Activated CD4-positive, alpha-beta T cell treated with anti-CD3 and anti-CD28 coated beads, Interleukin-10, Interleukin-2, amounts not matched to agents 100 ng/mL and 50 ng/mL, durations not matched to agents 16 hours and 8 hours (primary cell): ENCODE results near the gene FAM89B.
"Not testable (repeated sequence)": the region's sequence is repeated elsewhere in the genome, so short reads cannot be mapped to it uniquely, and the experiment has no call there.

Experiments used
- DNase-seq: peaks from one replicate; pipeline ENCODE4 v3.0.0-alpha.2; 2020

The FAM89B gene

DNA sequence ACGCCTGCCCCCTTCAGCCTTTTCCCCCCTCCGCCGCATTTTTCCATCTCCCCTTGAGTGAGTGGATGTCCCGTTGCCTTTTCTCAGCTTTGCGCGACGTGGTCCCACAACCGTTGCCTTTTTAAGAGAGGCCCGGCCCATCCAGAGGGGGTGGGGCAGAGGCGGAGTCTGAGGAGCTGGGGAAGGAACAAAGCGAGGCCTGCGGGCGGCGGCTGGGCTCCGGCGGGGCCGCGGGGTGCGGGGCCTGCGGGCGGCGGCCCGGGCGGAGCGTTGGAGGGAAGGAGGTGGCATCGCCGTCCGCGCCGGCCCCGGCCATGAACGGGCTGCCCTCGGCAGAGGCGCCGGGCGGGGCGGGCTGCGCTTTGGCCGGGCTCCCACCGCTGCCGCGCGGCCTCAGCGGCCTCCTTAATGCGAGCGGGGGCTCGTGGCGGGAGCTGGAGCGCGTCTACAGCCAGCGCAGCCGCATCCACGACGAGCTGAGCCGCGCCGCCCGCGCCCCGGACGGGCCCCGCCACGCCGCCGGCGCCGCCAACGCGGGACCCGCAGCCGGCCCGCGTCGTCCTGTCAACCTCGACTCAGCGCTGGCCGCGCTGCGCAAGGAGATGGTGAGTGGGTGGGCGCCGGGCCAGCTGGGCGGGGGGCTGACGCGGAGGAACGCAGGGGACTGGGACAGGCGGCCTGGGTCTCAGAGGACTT lies at the start of gene FAM89B:
TSS of gene FAM89B (plus strand) at position 183 of the 696 bp plus-strand sequence. CDS start at position 315, 132 bp downstream.
- DNase-seq: peak; percentile 91

GRCh38 chr11:65522718-65523630 lies 49.4 kb upstream of the FAM89B start:
- peak; percentile 41 for DNase-seq

GRCh38 chr11:65523631-65523968 lies 48.7 kb upstream of the FAM89B start:
- not testable (repeated sequence) for DNase-seq

- no peak for DNase-seq
These were observed 48.2 kb upstream of the FAM89B start for GRCh38 chr11:65524014-65524740.

DNA sequence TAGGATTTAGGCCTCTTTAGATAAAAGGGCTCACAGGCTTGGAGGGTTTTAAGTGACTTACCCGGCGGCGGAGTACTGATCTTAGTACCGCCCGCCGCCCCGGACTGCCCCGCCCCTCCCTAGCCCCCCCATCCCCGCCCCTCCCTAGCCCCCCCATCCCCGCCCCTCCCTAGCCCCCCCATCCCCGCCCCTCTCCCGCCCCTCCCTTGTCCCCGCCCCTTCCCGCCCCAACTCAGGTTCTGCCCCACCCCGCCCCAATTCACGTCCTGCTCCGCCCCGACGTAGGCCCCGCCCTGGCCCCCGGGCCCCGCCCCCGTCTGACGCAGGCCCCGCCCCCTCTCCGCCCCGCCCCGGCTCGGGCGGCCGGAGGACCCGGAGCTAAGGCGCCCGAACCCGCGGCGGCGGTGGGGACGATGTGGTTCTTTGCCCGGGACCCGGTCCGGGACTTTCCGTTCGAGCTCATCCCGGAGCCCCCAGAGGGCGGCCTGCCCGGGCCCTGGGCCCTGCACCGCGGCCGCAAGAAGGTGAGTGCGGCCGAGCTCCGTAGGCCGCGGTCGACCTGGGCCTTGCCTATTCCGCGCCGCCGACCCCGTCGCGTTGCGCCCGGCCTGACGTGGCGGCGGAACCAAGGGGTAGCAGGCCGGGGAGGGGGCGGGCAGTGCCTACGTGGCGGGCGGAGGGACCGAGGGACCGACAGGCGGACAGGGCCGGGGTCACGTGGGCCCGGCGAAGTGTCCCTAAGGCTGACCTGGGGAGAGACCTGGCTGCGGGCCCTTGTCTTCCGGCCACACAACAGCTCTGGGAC lies 47.4 kb upstream of the FAM89B start, which contains the start of gene SCYL1:
TSS of gene SCYL1 (plus strand) at position 343 of the 805 bp plus-strand sequence. CDS start at position 414, 71 bp downstream.
- DNase-seq: peak; percentile 86

DNA sequence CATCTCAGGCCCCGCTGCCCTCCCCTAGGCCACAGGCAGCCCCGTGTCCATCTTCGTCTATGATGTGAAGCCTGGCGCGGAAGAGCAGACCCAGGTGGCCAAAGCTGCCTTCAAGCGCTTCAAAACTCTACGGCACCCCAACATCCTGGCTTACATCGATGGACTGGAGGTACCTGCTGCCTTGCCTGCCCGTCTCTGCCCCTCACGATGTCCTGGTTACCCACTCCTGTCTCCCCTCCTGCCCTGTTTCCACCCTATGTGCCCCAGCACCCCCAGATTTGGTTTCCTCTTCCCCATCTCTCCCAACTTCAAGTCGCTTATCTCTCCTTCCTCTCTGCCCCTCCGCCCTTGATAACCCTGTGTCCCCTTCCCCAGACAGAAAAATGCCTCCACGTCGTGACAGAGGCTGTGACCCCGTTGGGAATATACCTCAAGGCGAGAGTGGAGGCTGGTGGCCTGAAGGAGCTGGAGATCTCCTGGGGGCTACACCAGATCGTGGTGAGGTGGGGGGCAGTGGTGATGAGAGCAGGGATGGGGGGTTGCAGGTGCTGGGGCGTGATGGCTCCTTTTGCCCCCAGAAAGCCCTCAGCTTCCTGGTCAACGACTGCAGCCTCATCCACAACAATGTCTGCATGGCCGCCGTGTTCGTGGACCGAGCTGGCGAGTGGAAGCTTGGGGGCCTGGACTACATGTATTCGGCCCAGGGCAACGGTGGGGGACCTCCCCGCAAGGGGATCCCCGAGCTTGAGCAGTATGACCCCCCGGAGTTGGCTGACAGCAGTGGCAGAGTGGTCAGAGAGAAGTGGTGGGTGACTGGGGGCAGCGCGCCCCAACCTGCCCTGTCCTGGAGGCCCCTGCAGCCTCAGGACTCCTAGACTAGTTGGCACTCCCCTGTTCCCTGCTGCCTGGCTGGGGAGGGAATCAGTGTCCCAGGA lies 46.5 kb upstream of the FAM89B start:
- DNase-seq: no peak

DNA sequence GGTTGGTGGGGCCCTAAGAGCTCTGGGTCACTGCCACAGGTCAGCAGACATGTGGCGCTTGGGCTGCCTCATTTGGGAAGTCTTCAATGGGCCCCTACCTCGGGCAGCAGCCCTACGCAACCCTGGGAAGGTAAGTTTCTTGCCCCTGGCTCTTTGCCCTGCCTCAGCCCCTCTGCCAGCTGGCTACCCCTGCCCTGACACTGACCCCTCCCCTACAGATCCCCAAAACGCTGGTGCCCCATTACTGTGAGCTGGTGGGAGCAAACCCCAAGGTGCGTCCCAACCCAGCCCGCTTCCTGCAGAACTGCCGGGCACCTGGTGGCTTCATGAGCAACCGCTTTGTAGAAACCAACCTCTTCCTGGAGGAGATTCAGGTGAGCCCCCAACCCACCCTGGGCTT lies 45.6 kb upstream of the FAM89B start:
- DNase-seq: no peak

DNA sequence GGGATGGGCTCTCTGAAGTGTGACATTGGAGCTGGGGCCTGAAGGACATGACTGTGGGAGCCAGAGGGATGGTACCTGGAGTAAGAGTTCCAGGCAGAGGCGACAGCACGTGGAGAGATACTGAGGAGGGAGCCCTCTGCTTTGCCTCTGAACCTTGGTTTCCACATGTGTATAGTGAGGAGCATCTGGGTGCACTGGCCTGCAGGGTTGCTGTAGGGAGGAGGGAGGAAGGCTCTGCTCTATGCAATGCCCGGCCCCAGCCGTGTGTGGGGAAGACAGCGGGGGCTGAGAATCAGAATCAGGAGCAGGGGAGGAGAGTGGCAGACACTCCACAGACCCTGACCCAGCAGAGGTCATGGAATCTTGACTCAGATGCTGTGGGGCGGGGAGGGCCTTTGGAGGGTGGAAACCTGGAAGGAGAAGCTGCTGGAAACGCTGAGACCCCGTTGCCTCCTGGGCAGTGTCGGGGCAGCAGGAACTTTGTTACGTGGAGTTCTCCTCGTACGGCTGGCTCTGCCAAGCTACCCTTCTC lies 43.5 kb upstream of the FAM89B start:
- no peak for DNase-seq

- no peak for DNase-seq
These were observed 42.7 kb upstream of the FAM89B start for GRCh38 chr11:65529475-65530156.

- peak; percentile 45 for DNase-seq
These were observed 42.2 kb upstream of the FAM89B start for GRCh38 chr11:65530157-65530496.

DNA sequence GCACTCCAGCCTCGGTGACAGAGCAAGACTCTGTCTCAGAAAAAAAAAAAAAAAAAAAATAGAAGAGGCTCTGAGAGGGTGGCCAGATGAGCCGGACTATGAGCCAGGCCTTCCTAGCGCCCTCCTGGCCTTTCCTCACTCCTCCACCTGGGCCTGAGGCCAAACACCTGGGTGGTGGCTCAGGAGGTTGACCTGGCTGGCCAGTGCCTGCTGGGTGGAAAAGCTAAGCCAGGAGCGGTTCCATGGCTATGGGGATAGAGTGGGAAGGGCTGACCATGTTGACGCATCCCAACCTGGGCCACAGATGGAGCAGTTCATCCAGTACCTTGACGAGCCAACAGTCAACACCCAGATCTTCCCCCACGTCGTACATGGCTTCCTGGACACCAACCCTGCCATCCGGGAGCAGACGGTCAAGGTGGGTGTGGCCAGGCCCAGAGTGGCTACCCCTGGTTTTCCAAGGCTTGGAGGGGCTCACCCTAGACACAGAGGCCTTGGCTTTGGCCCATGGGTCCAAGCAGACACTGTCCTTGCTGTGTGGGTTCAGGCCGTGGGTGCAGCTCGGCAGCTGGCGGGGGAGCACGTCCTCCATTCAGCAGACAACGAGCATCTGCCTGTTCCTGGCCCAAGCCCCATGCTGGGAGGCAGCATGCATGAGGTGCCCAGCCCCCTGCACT lies 39.8 kb upstream of the FAM89B start:
- DNase-seq: no peak

DNA sequence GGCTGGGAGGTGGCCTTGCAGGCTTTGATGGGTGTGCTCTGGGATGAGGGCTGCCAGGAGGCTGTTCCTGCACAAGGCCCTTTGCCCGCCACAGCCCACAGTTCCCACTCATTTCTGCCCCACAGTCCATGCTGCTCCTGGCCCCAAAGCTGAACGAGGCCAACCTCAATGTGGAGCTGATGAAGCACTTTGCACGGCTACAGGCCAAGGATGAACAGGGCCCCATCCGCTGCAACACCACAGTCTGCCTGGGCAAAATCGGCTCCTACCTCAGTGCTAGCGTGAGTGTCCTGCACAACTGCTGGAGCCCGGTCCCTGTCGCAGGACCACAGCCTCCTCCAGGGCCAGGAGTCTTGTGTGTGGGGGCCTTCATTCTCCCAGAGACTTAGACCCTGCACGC lies 37.2 kb upstream of the FAM89B start:
- no peak for DNase-seq

DNA sequence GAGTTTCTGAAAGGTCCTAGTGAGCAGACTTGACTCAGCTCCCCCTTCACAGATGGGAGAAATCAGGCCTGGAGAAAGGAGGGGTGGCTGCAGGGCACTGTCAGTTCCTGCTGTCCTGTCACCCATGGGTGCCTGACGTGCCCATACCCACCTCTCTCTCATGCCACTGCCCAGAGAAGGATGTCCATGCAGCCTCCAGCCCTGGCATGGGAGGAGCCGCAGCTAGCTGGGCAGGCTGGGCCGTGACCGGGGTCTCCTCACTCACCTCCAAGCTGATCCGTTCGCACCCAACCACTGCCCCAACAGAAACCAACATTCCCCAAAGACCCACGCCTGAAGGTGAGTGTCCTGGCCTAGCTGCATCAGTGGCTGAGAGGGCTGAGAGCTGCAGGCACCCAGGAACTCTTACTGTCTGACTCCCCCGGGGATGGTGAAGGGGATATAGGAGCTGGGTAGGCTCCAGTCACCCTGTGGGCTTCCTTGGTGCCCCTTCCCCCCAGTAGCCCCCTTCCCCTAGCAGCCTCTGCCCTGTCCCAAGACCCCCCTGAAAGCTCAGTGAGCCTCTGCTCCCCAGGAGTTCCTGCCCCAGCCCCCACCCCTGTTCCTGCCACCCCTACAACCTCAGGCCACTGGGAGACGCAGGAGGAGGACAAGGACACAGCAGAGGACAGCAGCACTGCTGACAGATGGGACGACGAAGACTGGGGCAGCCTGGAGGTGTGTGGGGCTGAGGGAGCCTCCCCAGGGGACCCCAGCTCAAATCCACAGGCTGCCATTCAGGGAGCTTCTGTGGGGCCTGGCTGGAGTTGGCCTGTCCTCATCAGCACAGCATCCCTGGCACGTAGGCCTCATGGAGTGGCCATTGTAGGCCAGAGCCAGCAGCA lies 35.7 kb upstream of the FAM89B start:
- no peak for DNase-seq

DNA sequence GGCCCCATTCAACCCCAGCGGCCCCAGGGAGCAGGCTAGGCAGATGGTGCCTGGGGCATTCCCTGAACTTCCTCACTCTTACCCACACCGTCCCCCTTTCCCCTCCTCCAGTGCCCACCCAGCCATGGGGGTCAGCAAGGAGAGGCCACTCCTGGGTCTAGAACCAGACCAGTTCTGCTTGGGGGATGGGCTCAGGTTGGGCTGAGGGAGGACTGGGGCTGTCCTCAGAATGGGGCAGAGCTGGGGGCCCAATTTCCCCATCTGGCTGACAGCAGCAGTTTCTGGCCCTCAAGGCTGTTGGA lies 35.1 kb upstream of the FAM89B start:
- DNase-seq: no peak

DNA sequence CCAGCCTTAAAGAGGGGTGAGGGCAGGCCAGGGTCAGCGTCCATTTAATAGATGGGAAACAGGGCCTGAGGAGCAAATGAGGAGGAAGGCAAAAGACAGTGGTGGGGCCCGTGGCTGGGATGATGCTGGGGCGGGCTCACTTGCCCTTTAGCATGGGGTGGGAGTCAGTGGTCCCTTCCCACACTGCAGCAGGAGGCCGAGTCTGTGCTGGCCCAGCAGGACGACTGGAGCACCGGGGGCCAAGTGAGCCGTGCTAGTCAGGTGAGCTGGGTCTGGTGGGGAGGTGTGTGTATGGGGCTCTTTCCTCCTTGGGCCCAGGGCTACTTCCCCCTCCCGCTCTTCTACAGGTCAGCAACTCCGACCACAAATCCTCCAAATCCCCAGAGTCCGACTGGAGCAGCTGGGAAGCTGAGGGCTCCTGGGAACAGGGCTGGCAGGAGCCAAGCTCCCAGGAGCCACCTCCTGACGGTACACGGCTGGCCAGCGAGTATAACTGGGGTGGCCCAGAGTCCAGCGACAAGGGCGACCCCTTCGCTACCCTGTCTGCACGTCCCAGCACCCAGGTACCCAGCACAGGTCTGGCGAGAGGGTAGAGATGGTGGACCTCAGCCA lies 34.6 kb upstream of the FAM89B start:
- no peak for DNase-seq

GRCh38 chr11:65538232-65538914 lies 34.0 kb upstream of the FAM89B start:
- no peak for DNase-seq

DNA sequence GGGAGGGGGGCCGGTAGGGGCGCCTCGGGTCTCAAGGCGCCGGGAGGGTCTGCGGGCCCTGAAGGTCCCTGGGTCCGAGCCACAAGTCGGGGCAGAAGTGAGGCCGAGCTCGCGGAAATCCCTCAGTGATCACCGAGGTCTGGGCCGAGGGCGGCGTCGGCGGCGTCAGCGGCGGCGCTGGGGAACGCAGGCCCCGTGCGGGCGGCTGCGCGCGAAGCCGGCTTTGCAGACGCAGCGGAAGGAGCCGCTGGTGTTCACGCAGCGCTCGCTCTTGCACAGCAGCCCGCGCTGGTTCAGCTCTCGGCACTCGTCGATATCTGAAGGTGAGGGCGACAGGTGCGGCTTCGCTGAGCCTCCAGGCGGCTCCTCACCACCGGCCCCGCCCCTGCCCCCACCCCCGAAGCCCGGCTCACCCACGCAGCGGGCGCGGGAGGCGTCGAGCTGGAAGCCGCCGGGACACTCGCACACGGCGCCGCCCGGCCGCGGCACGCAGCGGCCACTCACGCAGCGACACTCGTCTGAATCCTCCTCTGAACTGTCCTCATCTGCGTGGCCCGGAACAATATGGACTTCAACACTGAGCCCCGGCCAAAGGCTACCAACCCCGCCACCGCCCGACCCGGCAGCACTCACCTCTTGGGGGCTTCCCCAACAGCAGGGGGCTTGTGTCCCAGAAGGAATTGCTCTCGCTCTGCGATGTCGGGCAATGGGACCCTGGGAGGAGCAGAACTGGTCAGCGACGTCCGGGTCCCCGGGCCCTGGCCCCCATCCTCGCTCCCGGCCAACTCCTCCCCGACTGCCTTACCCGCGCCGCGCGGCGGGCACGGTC lies 33.2 kb upstream of the FAM89B start:
- no peak for DNase-seq
